Tibial nerve (tissue), 3 donors: Measurements from ENCODE around the gene LSM10.

ENCODE experiments used
- CTCF ChIP-seq, 5 experiments: fragments of 200-600 bp in 3 of 5; fragments of 450-650 bp in 2 of 5; sonication (generic) in 3 of 5; IDR thresholded peaks; one replicate each; pipeline ENCODE4 v1.5.1; 2016 to 2019; ENCODE audit warnings: antibody characterized with exemption in 5 of 5, mild to moderate bottlenecking in 3 of 5, moderate library complexity in 2 of 5
- POLR2A ChIP-seq, 2 donors: fragments of 450-650 bp; IDR thresholded peaks; one replicate each; pipeline ENCODE4 v1.6.1; 2017; ENCODE audit warnings: antibody characterized with exemption in 2 of 2, mild to moderate bottlenecking in 2 of 2, moderate library complexity in 2 of 2

GRCh38 chr1:36382669-36383068, 15.0 kb downstream of the LSM10 start:
- TF ChIP-seq CTCF (IDR thresholded peaks at IDR 0.05) (no peak), POLR2A (IDR thresholded peaks at IDR 0.05) (no peak)
